Adipocyte (in vitro differentiated cells): Measurements from ENCODE around the gene WDR82.

ENCODE experiments used
- DNase-seq: peaks from one replicate; pipeline ENCODE4 v3.0.0-alpha.2; 2015; ENCODE audit warnings: low read depth
- H3K27me3 ChIP-seq: replicated peaks from 2 replicates; pipeline ENCODE4 v1.7.0; 2013; ENCODE audit warnings: mild to moderate bottlenecking, low read length, moderate library complexity; ENCODE audit not compliant: control insufficient read depth, insufficient read depth
- H3K36me3 ChIP-seq: 2 replicates; pipeline ENCODE4 v1.7.0; 2013; ENCODE audit warnings: low read length, mild to moderate bottlenecking, moderate library complexity; ENCODE audit not compliant: control insufficient read depth, insufficient read depth, severe bottlenecking
- H3K4me1 ChIP-seq: 2 replicates; pipeline ENCODE4 v1.7.0; 2013; ENCODE audit warnings: mild to moderate bottlenecking, low read length, moderate library complexity; ENCODE audit not compliant: control insufficient read depth, insufficient read depth
- H3K4me3 ChIP-seq: 2 replicates; pipeline ENCODE4 v1.7.0; 2013; ENCODE audit warnings: mild to moderate bottlenecking, low read length, moderate library complexity
- H3K9ac ChIP-seq: 2 replicates; pipeline ENCODE4 v1.7.0; 2013; ENCODE audit warnings: mild to moderate bottlenecking, low read length, moderate library complexity
- H3K9me3 ChIP-seq: 2 replicates; pipeline ENCODE4 v1.7.0; 2013; ENCODE audit warnings: mild to moderate bottlenecking, low read length, moderate library complexity; ENCODE audit not compliant: control insufficient read depth

Gene WDR82

GRCh38 chr3:52265387-52265786 lies 13.1 kb downstream of the WDR82 start:
- Histone ChIP-seq H3K4me3 (no peak overlapping the region), H3K4me1 (peaks cover 7% of the 10 kb centered on the region), H3K36me3 (peaks cover 97% of the 10 kb centered on the region), H3K9me3 (no peaks in the 10 kb centered on the region), H3K27me3 (no peaks in the 10 kb centered on the region), H3K9ac (no peak overlapping the region)
- DNase-seq, result no peak

GRCh38 chr3:52262447-52262846 lies 16.0 kb downstream of the WDR82 start:
- Histone ChIP-seq H3K27me3 (no peaks in the 10 kb centered on the region), H3K9ac (no peak overlapping the region), H3K9me3 (no peaks in the 10 kb centered on the region), H3K4me1 (no peaks in the 10 kb centered on the region), H3K4me3 (no peak overlapping the region), H3K36me3 (peaks cover 97% of the 10 kb centered on the region)
- no peak for DNase-seq

GRCh38 chr3:52259448-52259847 lies 19.0 kb downstream of the WDR82 start:
- H3K4me1 ChIP-seq, result no peaks in the 10 kb centered on the region
- no peak for DNase-seq
- H3K9me3 ChIP-seq, result no peaks in the 10 kb centered on the region
- no peak overlapping the region for H3K4me3 ChIP-seq
- no peaks in the 10 kb centered on the region for H3K27me3 ChIP-seq
- no peak overlapping the region for H3K9ac ChIP-seq
- H3K36me3 ChIP-seq, result peaks cover 98% of the 10 kb centered on the region

- no peaks in the 10 kb centered on the region for H3K4me1 ChIP-seq
- H3K4me3 ChIP-seq, result no peak overlapping the region
- H3K27me3 ChIP-seq, result no peaks in the 10 kb centered on the region
- no peak for DNase-seq
- no peak overlapping the region for H3K9ac ChIP-seq
- no peaks in the 10 kb centered on the region for H3K9me3 ChIP-seq
- H3K36me3 ChIP-seq, result peaks cover 98% of the 10 kb centered on the region
Observed at GRCh38 chr3:52259035-52259434, 19.4 kb downstream of the WDR82 start.

- H3K36me3 ChIP-seq, result peaks cover 98% of the 10 kb centered on the region
- no peak for DNase-seq
Observed at GRCh38 chr3:52257911-52258310, 20.5 kb downstream of the WDR82 start.

GRCh38 chr3:52256622-52257021 lies 21.8 kb downstream of the WDR82 start:
- H3K4me3 ChIP-seq, result no peak overlapping the region
- H3K27me3 ChIP-seq, result no peaks in the 10 kb centered on the region
- no peaks in the 10 kb centered on the region for H3K4me1 ChIP-seq
- no peak for DNase-seq
- no peak overlapping the region for H3K9ac ChIP-seq
- H3K36me3 ChIP-seq, result peaks cover 95% of the 10 kb centered on the region
- H3K9me3 ChIP-seq, result no peaks in the 10 kb centered on the region

More at GRCh38 chr3:52257911-52258310, 20.5 kb downstream of the WDR82 start:
- H3K27me3 ChIP-seq, result no peaks in the 10 kb centered on the region
- H3K4me3 ChIP-seq, result no peak overlapping the region
- no peaks in the 10 kb centered on the region for H3K9me3 ChIP-seq
- no peaks in the 10 kb centered on the region for H3K4me1 ChIP-seq
- no peak overlapping the region for H3K9ac ChIP-seq

- peaks cover 95% of the 10 kb centered on the region for H3K36me3 ChIP-seq
- H3K9ac ChIP-seq, result no peak overlapping the region
- H3K4me1 ChIP-seq, result no peaks in the 10 kb centered on the region
- H3K4me3 ChIP-seq, result no peak overlapping the region
- no peaks in the 10 kb centered on the region for H3K9me3 ChIP-seq
- no peaks in the 10 kb centered on the region for H3K27me3 ChIP-seq
- no peak for DNase-seq
Observed at GRCh38 chr3:52256159-52256558, 22.3 kb downstream of the WDR82 start.

GRCh38 chr3:52254608-52255007 lies 23.8 kb downstream of the WDR82 start:
- Histone ChIP-seq H3K4me1 (no peaks in the 10 kb centered on the region), H3K4me3 (no peak overlapping the region), H3K36me3 (peaks cover 96% of the 10 kb centered on the region), H3K27me3 (no peaks in the 10 kb centered on the region), H3K9ac (no peak overlapping the region), H3K9me3 (no peaks in the 10 kb centered on the region)
- no peak for DNase-seq

- H3K27me3 ChIP-seq, result no peaks in the 10 kb centered on the region
- no peak overlapping the region for H3K9ac ChIP-seq
- H3K4me1 ChIP-seq, result no peaks in the 10 kb centered on the region
- no peak overlapping the region for H3K4me3 ChIP-seq
- no peak for DNase-seq
- H3K36me3 ChIP-seq, result peaks cover 96% of the 10 kb centered on the region
- no peaks in the 10 kb centered on the region for H3K9me3 ChIP-seq
Observed at GRCh38 chr3:52253314-52254304, 24.8 kb downstream of the WDR82 start.

GRCh38 chr3:52250122-52250521 lies 28.3 kb downstream of the WDR82 start:
- DNase-seq, result no peak
- peaks cover 63% of the 10 kb centered on the region for H3K36me3 ChIP-seq
- no peaks in the 10 kb centered on the region for H3K9me3 ChIP-seq
- peaks cover 14% of the 10 kb centered on the region for H3K4me1 ChIP-seq
- H3K9ac ChIP-seq, result no peak overlapping the region
- H3K27me3 ChIP-seq, result no peaks in the 10 kb centered on the region
- no peak overlapping the region for H3K4me3 ChIP-seq

- Histone ChIP-seq H3K36me3 (peaks cover 59% of the 10 kb centered on the region), H3K9me3 (no peaks in the 10 kb centered on the region), H3K27me3 (no peaks in the 10 kb centered on the region), H3K9ac (no peak overlapping the region), H3K4me3 (no peak overlapping the region), H3K4me1 (peaks cover 19% of the 10 kb centered on the region)
- DNase-seq, result no peak
Observed at GRCh38 chr3:52249683-52250082, 28.8 kb downstream of the WDR82 start.
